OCI-LY1 (cell line): ENCODE data around the gene KRTCAP2.

Source experiments
- EZH2 ChIP-seq: fragments of 200-600 bp; sonication (generic), shearing (Covaris generic); IDR thresholded peaks from 2 replicates; pipeline ENCODE4 v1.8.0; 2017; ENCODE audit warnings: borderline replicate concordance, mixed run types, mild to moderate bottlenecking, antibody characterized with exemption, low read length, moderate library complexity, mixed read lengths
- TF ChIP-seq, protein P1 (sequence below): fragments of 200-600 bp; sonication (generic), shearing (Covaris generic); IDR thresholded peaks from 2 replicates; pipeline ENCODE4 v1.5.1; 2017; ENCODE audit warnings: mild to moderate bottlenecking, antibody characterized with exemption, low read length, moderate library complexity, mixed read lengths

GRCh38 chr1:155177918-155178281 is 4.8 kb upstream of the KRTCAP2 start:
- TF ChIP-seq, protein P1, sequence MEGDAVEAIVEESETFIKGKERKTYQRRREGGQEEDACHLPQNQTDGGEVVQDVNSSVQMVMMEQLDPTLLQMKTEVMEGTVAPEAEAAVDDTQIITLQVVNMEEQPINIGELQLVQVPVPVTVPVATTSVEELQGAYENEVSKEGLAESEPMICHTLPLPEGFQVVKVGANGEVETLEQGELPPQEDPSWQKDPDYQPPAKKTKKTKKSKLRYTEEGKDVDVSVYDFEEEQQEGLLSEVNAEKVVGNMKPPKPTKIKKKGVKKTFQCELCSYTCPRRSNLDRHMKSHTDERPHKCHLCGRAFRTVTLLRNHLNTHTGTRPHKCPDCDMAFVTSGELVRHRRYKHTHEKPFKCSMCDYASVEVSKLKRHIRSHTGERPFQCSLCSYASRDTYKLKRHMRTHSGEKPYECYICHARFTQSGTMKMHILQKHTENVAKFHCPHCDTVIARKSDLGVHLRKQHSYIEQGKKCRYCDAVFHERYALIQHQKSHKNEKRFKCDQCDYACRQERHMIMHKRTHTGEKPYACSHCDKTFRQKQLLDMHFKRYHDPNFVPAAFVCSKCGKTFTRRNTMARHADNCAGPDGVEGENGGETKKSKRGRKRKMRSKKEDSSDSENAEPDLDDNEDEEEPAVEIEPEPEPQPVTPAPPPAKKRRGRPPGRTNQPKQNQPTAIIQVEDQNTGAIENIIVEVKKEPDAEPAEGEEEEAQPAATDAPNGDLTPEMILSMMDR = no peak
- no peak for TF ChIP-seq EZH2
